Measurements from ENCODE around the gene KAZN.

Gene KAZN

GRCh38 chr1:15064217-15064929 is 465.9 kb downstream of the KAZN start:
- H3K27me3 Mint-ChIP-seq (ENCODE audit: low read depth, poor library complexity): peaks cover 2% of the 10 kb centered on the region
- H3K4me1 Mint-ChIP-seq: peaks cover 20% of the 10 kb centered on the region
- H3K9me3 Mint-ChIP-seq: peaks cover 6% of the 10 kb centered on the region
- H3K4me3 Mint-ChIP-seq: no peak overlapping the region
- no peak overlapping the region for H3K27ac Mint-ChIP-seq
- DNase-seq: no peak
- H3K36me3 Mint-ChIP-seq (ENCODE audit: low read depth): peaks cover 58% of the 10 kb centered on the region
- TF ChIP-seq CTCF (IDR thresholded peaks at IDR 0.05): no peak

GRCh38 chr1:15065291-15065690 is 466.8 kb downstream of the KAZN start:
- no peak overlapping the region for H3K4me3 Mint-ChIP-seq
- DNase-seq: no peak
- peaks cover 20% of the 10 kb centered on the region for H3K4me1 Mint-ChIP-seq
- H3K9me3 Mint-ChIP-seq: peaks cover 6% of the 10 kb centered on the region
- peaks cover 53% of the 10 kb centered on the region for H3K36me3 Mint-ChIP-seq (ENCODE audit: low read depth)
- no peak for TF ChIP-seq CTCF (IDR thresholded peaks at IDR 0.05)
- no peaks in the 10 kb centered on the region for H3K27me3 Mint-ChIP-seq (ENCODE audit: low read depth, poor library complexity)
- peak overlapping the region; percentile 59 for H3K27ac Mint-ChIP-seq

- Mint-ChIP-seq H3K27me3 (ENCODE audit: low read depth, poor library complexity) (no peaks in the 10 kb centered on the region), H3K27ac (peak overlapping the region; percentile 94), H3K9me3 (peaks cover 6% of the 10 kb centered on the region), H3K4me1 (peaks cover 17% of the 10 kb centered on the region), H3K36me3 (ENCODE audit: low read depth) (peaks cover 49% of the 10 kb centered on the region), H3K4me3 (no peak overlapping the region)
- no peak for DNase-seq
- TF ChIP-seq CTCF (IDR thresholded peaks at IDR 0.05): no peak
Observed at GRCh38 chr1:15065736-15066135, 467.3 kb downstream of the KAZN start.

- H3K9me3 Mint-ChIP-seq: peaks cover 6% of the 10 kb centered on the region
- peaks cover 45% of the 10 kb centered on the region for H3K36me3 Mint-ChIP-seq (ENCODE audit: low read depth)
Observed at GRCh38 chr1:15066191-15066590, 467.7 kb downstream of the KAZN start.

GRCh38 chr1:15067148-15067547 is 468.7 kb downstream of the KAZN start:
- Mint-ChIP-seq H3K4me1 (peaks cover 15% of the 10 kb centered on the region), H3K27ac (peak overlapping the region; percentile 58), H3K36me3 (ENCODE audit: low read depth) (peaks cover 38% of the 10 kb centered on the region), H3K9me3 (peaks cover 3% of the 10 kb centered on the region), H3K4me3 (no peak overlapping the region), H3K27me3 (ENCODE audit: low read depth, poor library complexity) (no peaks in the 10 kb centered on the region)
- no peak for DNase-seq
- no peak for TF ChIP-seq CTCF (IDR thresholded peaks at IDR 0.05)

More at GRCh38 chr1:15066191-15066590, 467.7 kb downstream of the KAZN start:
- Mint-ChIP-seq H3K4me3 (no peak overlapping the region), H3K27me3 (ENCODE audit: low read depth, poor library complexity) (no peaks in the 10 kb centered on the region), H3K27ac (peak overlapping the region; percentile 94), H3K4me1 (peaks cover 15% of the 10 kb centered on the region)
- DNase-seq: no peak
- no peak for TF ChIP-seq CTCF (IDR thresholded peaks at IDR 0.05)

GRCh38 chr1:15068152-15068551 is 469.7 kb downstream of the KAZN start:
- H3K36me3 Mint-ChIP-seq (ENCODE audit: low read depth): peaks cover 36% of the 10 kb centered on the region
- no peak overlapping the region for H3K4me3 Mint-ChIP-seq
- H3K27ac Mint-ChIP-seq: no peak overlapping the region
- TF ChIP-seq CTCF (IDR thresholded peaks at IDR 0.05): no peak
- H3K9me3 Mint-ChIP-seq: no peaks in the 10 kb centered on the region
- no peak for DNase-seq
- peaks cover 20% of the 10 kb centered on the region for H3K4me1 Mint-ChIP-seq
- H3K27me3 Mint-ChIP-seq (ENCODE audit: low read depth, poor library complexity): no peaks in the 10 kb centered on the region

Measured in nephron progenitor cell (in vitro differentiated cells).